GM12892 (cell line): Measurements from ENCODE around the gene IRAG1.

Experiments used
- POLR2A ChIP-seq: IDR thresholded peaks from 2 replicates; pipeline ENCODE4 v1.6.1; 2011; ENCODE audit warnings: low read depth, low read length, control low read depth
- TAF1 ChIP-seq: IDR thresholded peaks from 2 replicates; pipeline ENCODE4 v1.6.1; 2011; ENCODE audit warnings: low read depth, mild to moderate bottlenecking, control low read depth, low read length, borderline replicate concordance

- TF ChIP-seq TAF1 (no peak), POLR2A (no peak)
These were observed 37.6 kb upstream of the IRAG1 start for GRCh38 chr11:10731064-10731680.
